ENCODE data around the gene NPW.

NPW gene

GRCh38 chr16:2023092-2024031, 3.8 kb downstream of the NPW start:
- H3K27me3 Mint-ChIP-seq: peaks cover 75% of the 10 kb centered on the region
- peak; percentile 81 for ATAC-seq
- H3K4me1 Mint-ChIP-seq: peaks cover 51% of the 10 kb centered on the region
- no peaks in the 10 kb centered on the region for H3K9me3 Mint-ChIP-seq
- DNase-seq: peak; percentile 93 to 96
- H3K27ac Mint-ChIP-seq: peak overlapping the region in 1 of 2 donors; percentile 84
- H3K4me3 Mint-ChIP-seq: peak overlapping the region; percentile 80 to 89

GRCh38 chr16:2024032-2024420, 4.4 kb downstream of the NPW start:
- Mint-ChIP-seq H3K27ac (no peak overlapping the region), H3K4me3 (no peak overlapping the region), H3K9me3 (no peaks in the 10 kb centered on the region), H3K27me3 (peaks cover 69% of the 10 kb centered on the region), H3K4me1 (peaks cover 51% of the 10 kb centered on the region)
- ATAC-seq: no peak
- no peak for DNase-seq

- peaks cover 46% of the 10 kb centered on the region for H3K4me1 Mint-ChIP-seq
- H3K27ac Mint-ChIP-seq: peak overlapping the region in 1 of 2 donors; percentile 84
- peaks cover 58% of the 10 kb centered on the region for H3K27me3 Mint-ChIP-seq
- no peaks in the 10 kb centered on the region for H3K9me3 Mint-ChIP-seq
- H3K4me3 Mint-ChIP-seq: peak overlapping the region in 1 of 2 donors; percentile 74
- no peak for DNase-seq
- no peak for ATAC-seq
These were observed 5.7 kb downstream of the NPW start for GRCh38 chr16:2025251-2025650.

GRCh38 chr16:2025878-2026460, 6.4 kb downstream of the NPW start:
- Mint-ChIP-seq H3K9me3 (no peaks in the 10 kb centered on the region), H3K27ac (peak overlapping the region in 1 of 2 donors; percentile 91), H3K27me3 (peaks cover 51% of the 10 kb centered on the region), H3K4me3 (peak overlapping the region; percentile 32 to 74), H3K4me1 (peaks cover 39% of the 10 kb centered on the region)
- DNase-seq (no peak), ATAC-seq (no peak)

- DNase-seq: no peak
- peaks cover 45% of the 10 kb centered on the region for H3K27me3 Mint-ChIP-seq
- peak; percentile 3 for ATAC-seq
These were observed 7.0 kb downstream of the NPW start, which contains the start of gene NHERF2 for GRCh38 chr16:2026461-2027023. Gene NHERF2, plus strand, starts transcription at chr16:2026902. Its CDS starts 104 bp downstream, at chr16:2027006.

GRCh38 chr16:2027024-2028010, 7.7 kb downstream of the NPW start:
- H3K4me1 Mint-ChIP-seq: peaks cover 29% of the 10 kb centered on the region
- peak overlapping the region; percentile 62 to 79 for H3K4me3 Mint-ChIP-seq
- peaks cover 37% of the 10 kb centered on the region for H3K27me3 Mint-ChIP-seq
- H3K9me3 Mint-ChIP-seq: no peaks in the 10 kb centered on the region
- H3K27ac Mint-ChIP-seq: no peak overlapping the region
- peak; percentile 14 for ATAC-seq
- DNase-seq: no peak

More at GRCh38 chr16:2026461-2027023, 7.0 kb downstream of the NPW start, which contains the start of gene NHERF2:
- Mint-ChIP-seq H3K27ac (peak within 1 kb of the TSS in 1 of 2 donors; percentile 91), H3K9me3 (no peaks in the 10 kb centered on the region), H3K4me3 (peak within 1 kb of the TSS; percentile 62 to 79), H3K4me1 (peaks cover 33% of the 10 kb centered on the region)

GRCh38 chr16:2028146-2028545, 8.6 kb downstream of the NPW start:
- no peak for DNase-seq

GRCh38 chr16:2028620-2029220, 9.1 kb downstream of the NPW start:
- ATAC-seq (no peak), DNase-seq (no peak)
- Mint-ChIP-seq H3K4me1 (peaks cover 15% of the 10 kb centered on the region), H3K4me3 (no peak overlapping the region), H3K9me3 (no peaks in the 10 kb centered on the region), H3K27ac (no peak overlapping the region), H3K27me3 (peaks cover 29% of the 10 kb centered on the region)

More at GRCh38 chr16:2028146-2028545, 8.6 kb downstream of the NPW start:
- no peak overlapping the region for H3K27ac Mint-ChIP-seq
- ATAC-seq: no peak
- H3K27me3 Mint-ChIP-seq: peaks cover 29% of the 10 kb centered on the region
- H3K4me3 Mint-ChIP-seq: no peak overlapping the region
- H3K9me3 Mint-ChIP-seq: no peaks in the 10 kb centered on the region
- peaks cover 20% of the 10 kb centered on the region for H3K4me1 Mint-ChIP-seq

GRCh38 chr16:2029350-2029749, 9.8 kb downstream of the NPW start:
- Mint-ChIP-seq H3K9me3 (no peaks in the 10 kb centered on the region), H3K27me3 (peaks cover 29% of the 10 kb centered on the region), H3K4me3 (no peak overlapping the region), H3K27ac (no peak overlapping the region), H3K4me1 (peaks cover 10% of the 10 kb centered on the region)
- ATAC-seq (no peak), DNase-seq (no peak)

GRCh38 chr16:2030036-2030435, 10.5 kb downstream of the NPW start:
- H3K4me3 Mint-ChIP-seq: no peak overlapping the region
- ATAC-seq: no peak
- H3K27me3 Mint-ChIP-seq: peaks cover 26% of the 10 kb centered on the region
- no peak overlapping the region for H3K27ac Mint-ChIP-seq
- no peaks in the 10 kb centered on the region for H3K9me3 Mint-ChIP-seq
- H3K4me1 Mint-ChIP-seq: peaks cover 8% of the 10 kb centered on the region
- no peak for DNase-seq

GRCh38 chr16:2031081-2031577, 11.5 kb downstream of the NPW start:
- H3K27ac Mint-ChIP-seq: no peak overlapping the region

GRCh38 chr16:2032285-2033056, 12.9 kb downstream of the NPW start:
- Mint-ChIP-seq H3K4me1 (no peaks in the 10 kb centered on the region), H3K27ac (peak overlapping the region in 1 of 2 donors; percentile 74), H3K4me3 (peak overlapping the region; percentile 29 to 74), H3K9me3 (no peaks in the 10 kb centered on the region), H3K27me3 (peaks cover 10% of the 10 kb centered on the region)
- ATAC-seq (peak; percentile 31), DNase-seq (no peak)

More at GRCh38 chr16:2031081-2031577, 11.5 kb downstream of the NPW start:
- Mint-ChIP-seq H3K27me3 (peaks cover 15% of the 10 kb centered on the region), H3K9me3 (no peaks in the 10 kb centered on the region), H3K4me1 (peaks cover 1% of the 10 kb centered on the region), H3K4me3 (no peak overlapping the region)
- DNase-seq (no peak), ATAC-seq (no peak)

- peak overlapping the region; percentile 42 to 74 for H3K4me3 Mint-ChIP-seq
- peak; percentile 48 for ATAC-seq
- peaks cover 2% of the 10 kb centered on the region for H3K27me3 Mint-ChIP-seq
- H3K27ac Mint-ChIP-seq: peak overlapping the region in 1 of 2 donors; percentile 89
- H3K4me1 Mint-ChIP-seq: no peaks in the 10 kb centered on the region
- no peaks in the 10 kb centered on the region for H3K9me3 Mint-ChIP-seq
- DNase-seq: no peak
These were observed 13.7 kb downstream of the NPW start for GRCh38 chr16:2033057-2033908.

Measured in stimulated activated naive CD8-positive, alpha-beta T cell treated with anti-CD3 and anti-CD28 coated beads, Interleukin-15, amount 100 ng/mL, for 72 hours (primary cell).